ENCODE data around the gene ST3GAL4.

The ST3GAL4 gene

GRCh38 chr11:126430581-126431335 lies 75.3 kb downstream of the ST3GAL4 start:
- DNase-seq = no peak

- no peak for DNase-seq
Measured at GRCh38 chr11:126431401-126432064, 76.0 kb downstream of the ST3GAL4 start.

- DNase-seq = no peak
Measured at GRCh38 chr11:126432065-126432461, 76.6 kb downstream of the ST3GAL4 start.

DNA sequence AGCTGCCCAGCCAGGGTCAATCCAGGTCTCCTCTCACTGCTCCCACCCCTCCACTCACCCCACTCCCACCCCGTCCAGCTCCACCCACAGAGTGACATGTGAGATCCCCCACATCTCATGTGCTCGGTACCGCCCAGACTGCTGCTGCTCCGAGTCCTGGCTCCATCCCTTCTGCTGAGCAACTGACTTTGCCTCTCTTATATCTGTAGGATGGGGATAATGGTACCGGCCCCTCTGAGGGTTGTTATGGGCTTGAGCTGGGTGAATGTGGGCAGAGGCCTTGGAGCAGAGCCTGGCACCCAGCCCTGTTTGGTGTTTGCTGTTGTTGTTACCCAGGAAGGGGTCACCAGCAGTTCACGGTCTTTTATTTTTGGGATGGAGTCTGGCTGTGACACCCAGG lies 77.0 kb downstream of the ST3GAL4 start:
- DNase-seq = no peak

DNA sequence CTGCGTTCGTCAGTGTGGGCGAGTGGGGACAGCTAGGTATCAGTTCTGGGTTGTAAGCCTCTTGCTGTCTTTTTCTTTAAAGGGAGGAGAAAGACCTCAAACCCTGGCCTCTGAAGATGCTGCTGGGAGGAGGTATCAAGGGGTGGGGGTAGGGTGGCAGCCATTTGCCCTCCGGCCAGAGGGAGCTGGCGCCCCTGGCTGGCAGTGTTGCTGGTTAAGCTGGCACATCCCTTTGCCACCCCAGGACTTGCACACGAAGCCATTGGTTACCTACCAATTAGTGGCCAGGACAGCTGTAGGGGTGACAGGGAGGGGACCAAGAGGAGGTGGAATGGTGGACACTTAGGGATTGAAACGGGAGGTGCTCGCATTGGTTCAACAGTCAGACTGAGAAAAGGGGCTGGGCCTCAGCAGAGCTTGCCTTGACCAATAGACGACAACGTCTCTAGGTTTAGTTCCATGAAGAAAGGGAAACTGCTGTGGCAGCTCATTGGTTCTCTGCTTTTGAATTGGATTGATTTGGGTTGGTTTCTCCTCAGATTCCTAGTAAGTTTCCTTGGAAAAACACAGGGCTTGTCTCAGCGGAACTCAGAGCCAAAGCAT lies 77.9 kb downstream of the ST3GAL4 start:
- DNase-seq = no peak

DNA sequence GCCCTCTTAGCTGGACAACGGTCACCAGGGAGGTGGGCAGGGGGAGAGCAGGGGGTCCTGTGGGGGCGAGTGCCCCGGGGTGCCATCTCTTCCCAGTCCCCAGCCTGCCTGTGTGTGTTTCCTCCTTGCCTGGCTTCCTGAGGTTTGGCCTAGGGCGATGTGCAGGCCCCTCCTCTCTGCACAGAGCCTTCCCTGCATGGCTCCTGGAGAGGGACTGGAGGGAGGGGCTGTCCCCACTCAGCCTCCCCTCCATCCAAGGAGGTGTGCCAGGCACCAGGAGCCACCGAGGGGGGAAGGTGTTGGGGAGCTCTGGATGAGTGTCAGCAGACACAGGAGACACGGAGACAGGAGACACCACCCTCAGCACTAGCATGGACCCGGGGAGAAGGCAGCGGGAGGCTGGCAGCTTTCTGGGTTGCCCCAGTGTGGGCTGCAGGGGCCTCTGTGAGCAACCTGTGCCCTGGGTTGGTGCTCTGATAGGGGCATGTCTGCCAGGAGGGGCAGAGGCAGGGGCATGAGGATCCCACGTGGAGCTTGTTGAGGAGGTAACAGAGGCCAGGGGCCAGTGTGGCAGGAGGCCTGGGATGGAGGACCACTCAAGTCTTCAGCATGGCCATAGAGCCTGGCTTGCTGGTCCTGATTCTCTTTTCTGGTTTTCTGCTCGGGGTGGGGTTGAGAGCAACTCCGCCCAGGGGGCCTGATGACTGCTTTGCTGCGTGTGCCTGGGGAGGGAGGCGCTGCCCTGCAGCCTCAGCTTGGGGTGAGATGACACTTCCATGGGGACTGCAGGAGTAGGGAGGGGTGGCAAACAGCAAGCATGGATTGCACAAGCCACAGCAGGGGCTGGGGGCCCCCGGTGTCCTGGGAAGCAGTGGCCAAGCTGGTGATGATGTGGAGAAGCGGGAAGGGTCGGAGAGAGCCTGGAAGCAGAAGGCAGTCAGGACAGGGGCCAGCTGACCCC lies 78.8 kb downstream of the ST3GAL4 start:
- no peak for DNase-seq

GRCh38 chr11:126434950-126435335 lies 79.5 kb downstream of the ST3GAL4 start:
- no peak for DNase-seq

GRCh38 chr11:126436209-126436755 lies 80.8 kb downstream of the ST3GAL4 start:
- no peak for DNase-seq

DNA sequence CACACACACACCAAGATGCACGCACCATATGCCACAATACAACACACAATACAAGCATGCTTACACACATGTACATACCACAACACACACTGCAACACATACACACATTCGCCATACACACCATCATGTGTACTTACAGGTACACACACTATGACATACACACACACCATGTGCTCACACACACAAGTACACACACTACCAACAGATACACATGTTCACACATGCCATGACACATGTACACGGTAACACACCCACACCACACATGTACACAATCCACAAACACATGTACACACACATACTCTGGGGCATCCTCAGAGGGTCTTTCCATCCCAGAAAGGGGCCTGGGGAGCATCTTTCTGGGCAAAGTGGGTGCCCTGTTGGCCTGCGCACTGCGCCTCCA lies 82.2 kb downstream of the ST3GAL4 start:
- DNase-seq = no peak

DNA sequence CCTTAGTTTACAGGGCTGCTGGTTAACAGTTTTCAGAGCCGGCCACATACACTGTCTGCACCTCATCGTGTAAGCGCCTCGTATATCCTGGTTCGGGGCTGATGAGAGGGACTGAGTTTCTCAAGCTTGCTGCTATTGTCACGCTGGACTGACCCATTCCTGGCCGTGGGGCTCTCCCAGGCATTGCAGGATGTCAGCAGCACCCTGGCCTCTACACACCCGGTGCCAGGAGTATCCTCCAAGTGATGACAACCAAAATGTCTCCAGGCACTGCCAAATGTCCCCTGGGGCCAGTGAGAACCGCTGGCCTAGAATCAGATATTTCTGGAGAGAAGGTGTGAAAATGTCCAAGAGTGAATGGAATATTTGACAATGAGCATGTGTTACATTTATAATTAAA lies 82.8 kb downstream of the ST3GAL4 start:
- no peak for DNase-seq

GRCh38 chr11:126438691-126439090 lies 83.2 kb downstream of the ST3GAL4 start:
- no peak for DNase-seq

DNA sequence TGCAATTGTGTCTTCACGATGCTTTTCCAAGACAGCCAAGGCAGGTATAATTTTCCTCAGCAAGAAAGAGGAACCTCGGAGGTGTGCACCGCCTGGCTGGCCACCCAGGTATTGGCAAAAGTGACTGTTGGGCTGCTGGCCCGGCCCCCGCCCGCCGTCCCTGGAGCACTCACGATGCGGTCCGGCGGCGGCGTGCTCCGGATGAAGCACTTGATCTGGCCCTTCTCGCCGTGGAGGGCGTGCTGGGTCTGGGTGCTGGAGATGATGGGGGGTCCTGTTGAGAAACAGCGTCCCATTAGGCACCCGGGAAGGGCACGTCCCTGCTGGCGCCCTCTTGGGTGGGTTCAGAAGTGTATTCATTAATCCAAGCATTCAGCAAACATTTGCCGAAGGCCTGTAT lies 84.8 kb downstream of the ST3GAL4 start:
- no peak for DNase-seq

DNA sequence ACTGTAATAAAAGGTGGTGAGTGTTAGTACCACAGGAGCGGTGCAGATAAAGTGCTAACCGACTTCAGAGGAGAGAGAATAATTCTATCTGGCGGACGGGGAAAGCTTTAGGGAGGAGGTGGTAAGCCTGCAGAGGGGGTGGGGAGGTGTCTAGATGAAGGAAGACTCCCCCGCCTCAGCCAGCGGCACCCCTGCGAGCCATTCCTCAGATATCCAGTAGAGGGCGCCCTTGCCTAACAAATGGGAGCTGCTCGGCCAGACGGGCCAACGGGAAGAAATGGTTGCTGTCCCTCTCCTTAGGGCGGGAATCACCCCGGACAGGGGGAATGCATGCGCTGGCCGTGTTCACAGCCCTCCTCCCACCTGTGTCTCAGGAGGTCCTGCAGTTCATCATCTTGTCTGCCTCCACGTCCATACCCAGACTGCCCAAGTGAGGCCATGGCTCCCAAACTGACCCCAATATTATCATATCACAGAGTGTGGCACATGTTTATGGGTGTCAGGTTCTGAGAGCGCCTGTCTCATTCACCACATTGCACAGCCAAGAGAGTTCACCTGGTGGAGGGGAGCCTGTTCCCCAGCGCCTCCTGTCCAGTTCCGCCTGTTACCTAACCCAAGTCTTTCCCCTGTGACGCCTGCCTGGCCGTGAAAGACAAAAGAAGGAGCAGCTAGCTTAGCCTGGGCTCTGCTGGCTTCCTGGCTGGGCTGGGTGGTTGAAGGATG lies 85.5 kb downstream of the ST3GAL4 start:
- DNase-seq = peak; percentile 94

DNA sequence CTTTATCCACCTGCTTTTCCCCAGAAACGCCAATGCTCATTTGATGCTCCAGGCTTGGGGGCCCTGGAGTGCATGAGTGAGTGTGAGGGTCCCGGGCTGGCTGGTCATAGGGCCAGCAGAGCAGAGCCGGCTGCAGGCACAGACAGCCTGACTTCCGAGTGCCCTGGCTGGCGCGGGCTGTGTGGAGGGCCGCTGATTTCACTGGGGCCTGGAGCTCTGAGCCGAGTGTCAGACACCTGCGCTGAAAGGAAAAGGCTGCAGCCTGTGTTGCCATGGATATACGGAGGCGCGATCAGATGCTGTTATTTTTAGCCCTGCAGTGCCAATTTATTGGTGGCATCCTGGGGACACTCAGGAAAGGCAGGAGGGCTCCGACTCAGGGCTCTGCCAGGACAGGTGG lies 87.6 kb downstream of the ST3GAL4 start:
- peak; percentile 69 for DNase-seq

- no peak for DNase-seq
Measured at GRCh38 chr11:126444072-126444471, 88.6 kb downstream of the ST3GAL4 start.

DNA sequence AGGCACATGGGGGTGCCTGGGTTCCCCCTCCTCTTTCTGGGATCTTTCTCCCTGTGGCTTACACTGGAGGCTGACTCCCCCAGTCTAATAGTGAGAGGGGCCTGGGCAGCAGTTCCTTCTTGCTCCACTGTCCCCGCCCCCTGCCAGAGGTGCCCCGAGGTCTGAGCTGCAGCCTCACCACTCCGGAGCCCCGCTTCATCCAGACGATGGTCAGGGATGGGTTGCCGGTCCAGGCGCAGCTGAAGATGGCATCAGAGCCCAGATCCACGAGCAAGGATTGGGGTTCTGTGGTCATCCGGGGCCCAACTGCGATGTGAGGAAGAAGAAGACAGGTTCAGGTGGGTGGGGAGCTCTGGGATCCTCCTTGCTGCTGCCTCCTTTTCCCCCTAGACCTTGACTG lies 91.1 kb downstream of the ST3GAL4 start:
- DNase-seq = no peak

DNA sequence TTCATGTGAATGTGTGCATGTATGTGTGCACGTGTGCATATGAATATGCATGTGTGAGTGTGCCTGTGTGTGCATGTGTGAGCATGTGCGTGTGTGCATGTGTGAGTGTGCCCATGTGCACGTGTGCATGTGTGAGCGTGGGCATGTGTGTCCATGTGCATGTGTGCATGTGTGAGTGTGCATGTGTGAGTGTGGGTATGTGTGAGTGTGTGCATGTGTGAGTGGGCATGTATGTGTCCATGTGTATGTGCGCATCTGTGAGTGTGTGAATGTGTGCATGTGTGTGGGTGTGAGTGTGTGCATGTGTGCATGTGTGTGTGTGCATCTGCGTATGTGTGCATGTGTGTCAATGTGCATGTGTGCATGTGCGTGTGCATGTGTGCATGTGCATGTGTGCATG lies 94.7 kb downstream of the ST3GAL4 start:
- DNase-seq = no peak

- DNase-seq = no peak
Measured at GRCh38 chr11:126450806-126451205, 95.3 kb downstream of the ST3GAL4 start.

GRCh38 chr11:126451211-126451802 lies 95.8 kb downstream of the ST3GAL4 start:
- DNase-seq = no peak

DNA sequence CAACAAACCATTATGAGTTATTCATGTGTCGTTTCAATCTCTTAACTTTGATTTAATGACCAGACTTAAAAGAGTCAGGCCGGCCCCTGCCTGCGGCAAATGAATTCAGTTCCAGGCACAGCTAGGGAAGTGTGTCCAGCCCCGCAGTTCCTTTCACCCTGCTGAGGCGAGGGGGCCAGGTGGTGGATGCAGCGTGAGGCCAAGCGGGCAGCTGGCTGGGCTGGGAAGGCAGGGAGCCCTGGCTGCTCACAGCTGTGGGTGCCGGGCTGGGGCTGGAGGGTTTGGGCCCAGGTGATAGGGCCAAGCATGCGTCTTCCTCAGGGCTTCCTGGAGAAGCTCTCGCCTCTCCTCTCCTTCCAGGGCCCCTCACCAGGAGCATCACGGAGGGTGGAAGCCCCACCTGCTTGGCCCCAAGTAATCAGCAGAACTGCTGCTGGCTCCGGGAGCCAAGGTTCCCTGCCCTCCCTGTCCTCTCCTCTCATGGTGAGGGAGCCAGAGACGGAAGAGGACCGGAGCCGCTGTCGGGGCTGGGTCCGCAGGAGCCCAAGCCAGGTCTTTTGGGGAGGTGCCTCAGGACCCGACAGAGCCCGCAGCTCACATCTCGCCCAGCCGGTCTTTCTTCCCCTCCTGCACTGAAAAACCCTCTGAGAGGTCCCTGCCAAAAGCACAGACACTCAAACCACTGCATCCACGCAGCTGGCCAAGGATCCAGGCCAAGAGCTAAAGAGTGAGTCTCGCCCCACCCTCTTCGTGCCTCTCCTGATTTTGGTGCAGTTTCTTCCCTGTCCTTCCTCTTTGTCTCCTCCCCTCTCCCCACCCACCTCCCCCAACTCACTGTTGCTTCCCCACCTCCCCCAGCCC lies 97.0 kb downstream of the ST3GAL4 start:
- peak; percentile 51 for DNase-seq

DNA sequence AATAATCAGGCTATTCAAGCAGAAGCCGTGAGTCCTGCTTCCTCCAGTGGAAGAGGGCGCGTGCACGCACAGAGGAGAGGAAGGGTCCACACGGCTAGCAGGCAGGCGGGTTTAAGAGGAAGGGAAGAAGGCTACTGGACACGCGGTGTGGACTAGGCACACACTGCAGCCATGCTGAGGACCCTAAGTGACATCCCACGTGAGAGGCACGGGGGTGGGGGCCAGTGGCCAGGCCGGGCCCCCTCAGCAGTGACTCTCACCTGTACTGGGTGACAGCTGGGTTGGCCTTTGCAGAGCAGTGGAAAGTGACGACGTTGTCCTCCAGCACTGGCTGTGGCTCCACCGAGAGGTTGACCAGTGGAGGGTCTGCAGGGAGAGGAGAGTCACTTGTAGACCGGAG lies 100.6 kb downstream of the ST3GAL4 start:
- DNase-seq = no peak
